OCI-LY3 (cell line): ENCODE measurements around the gene APLP1.

Experiments
- EZH2phosphoT487 ChIP-seq: fragments of 200-600 bp; shearing (Covaris generic); IDR thresholded peaks from 2 replicates; pipeline ENCODE4 v1.6.1; 2018; ENCODE audit warnings: antibody characterized with exemption, mixed run types, low read depth
- TF ChIP-seq, protein P1 (sequence below): fragments of 200-600, 300-600 bp; sonication (generic); IDR thresholded peaks from 2 replicates; pipeline ENCODE4 v1.5.1; 2014; ENCODE audit warnings: antibody characterized with exemption, low read length, low read depth

DNA sequence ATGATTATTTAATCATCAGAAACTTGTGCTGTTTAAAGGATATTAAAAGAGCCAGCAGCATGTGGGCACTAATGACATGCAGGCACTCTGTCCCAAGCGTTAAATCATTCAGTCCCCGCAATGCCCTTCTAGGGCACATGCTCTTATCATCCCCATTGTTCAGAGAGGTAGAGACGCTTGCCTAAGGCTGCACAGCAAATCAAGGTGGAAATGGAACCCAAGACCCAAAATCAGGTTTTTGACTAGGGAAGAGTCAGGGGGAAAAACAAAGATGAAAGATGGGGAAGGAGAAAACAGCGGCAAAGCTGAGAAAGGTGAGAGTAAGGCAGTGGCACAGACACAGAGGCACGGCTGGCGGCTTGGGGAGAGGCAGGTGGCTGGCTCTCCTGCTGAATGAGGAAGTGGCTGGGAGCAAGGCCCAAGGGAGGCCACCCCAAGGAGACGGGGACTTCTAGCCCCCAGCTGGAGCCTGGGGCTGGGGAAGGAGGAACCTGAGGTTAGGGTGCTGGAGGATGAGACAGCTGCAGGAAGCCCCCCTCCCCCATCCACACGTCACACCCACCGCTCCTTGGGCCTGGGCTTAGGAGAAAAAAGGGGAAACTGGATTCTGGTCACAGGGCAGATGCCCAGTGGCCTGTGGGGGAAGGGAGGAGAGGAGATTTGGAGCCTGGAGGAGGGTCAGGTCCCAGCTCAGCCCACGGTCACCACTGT, 40.8 kb downstream of the APLP1 start:
- TF ChIP-seq, protein P1, sequence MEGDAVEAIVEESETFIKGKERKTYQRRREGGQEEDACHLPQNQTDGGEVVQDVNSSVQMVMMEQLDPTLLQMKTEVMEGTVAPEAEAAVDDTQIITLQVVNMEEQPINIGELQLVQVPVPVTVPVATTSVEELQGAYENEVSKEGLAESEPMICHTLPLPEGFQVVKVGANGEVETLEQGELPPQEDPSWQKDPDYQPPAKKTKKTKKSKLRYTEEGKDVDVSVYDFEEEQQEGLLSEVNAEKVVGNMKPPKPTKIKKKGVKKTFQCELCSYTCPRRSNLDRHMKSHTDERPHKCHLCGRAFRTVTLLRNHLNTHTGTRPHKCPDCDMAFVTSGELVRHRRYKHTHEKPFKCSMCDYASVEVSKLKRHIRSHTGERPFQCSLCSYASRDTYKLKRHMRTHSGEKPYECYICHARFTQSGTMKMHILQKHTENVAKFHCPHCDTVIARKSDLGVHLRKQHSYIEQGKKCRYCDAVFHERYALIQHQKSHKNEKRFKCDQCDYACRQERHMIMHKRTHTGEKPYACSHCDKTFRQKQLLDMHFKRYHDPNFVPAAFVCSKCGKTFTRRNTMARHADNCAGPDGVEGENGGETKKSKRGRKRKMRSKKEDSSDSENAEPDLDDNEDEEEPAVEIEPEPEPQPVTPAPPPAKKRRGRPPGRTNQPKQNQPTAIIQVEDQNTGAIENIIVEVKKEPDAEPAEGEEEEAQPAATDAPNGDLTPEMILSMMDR: no peak
- TF ChIP-seq EZH2phosphoT487: no peak
